ENCODE data around the gene GEMIN4.

DNA sequence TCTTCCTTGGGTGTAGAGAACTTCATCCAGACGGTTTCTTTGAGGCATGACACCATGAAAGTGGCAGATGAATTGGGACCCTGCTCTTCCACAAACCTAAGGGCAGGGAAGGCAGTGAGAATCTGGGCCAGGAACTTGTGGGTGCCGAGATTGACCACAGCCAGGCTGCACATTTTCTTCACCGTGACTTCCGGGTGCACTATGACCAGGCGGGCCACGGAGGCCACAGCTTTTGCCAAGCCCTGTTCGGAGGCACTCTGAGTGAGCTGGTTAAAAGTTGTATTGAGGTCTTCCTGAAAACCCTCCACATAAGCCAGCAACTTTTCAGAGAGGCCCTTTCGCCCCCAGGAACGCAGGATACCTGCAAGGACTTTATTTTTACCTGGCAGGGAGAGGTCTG is 5.9 kb downstream of the GEMIN4 start:
- TF ChIP-seq, protein P1, sequence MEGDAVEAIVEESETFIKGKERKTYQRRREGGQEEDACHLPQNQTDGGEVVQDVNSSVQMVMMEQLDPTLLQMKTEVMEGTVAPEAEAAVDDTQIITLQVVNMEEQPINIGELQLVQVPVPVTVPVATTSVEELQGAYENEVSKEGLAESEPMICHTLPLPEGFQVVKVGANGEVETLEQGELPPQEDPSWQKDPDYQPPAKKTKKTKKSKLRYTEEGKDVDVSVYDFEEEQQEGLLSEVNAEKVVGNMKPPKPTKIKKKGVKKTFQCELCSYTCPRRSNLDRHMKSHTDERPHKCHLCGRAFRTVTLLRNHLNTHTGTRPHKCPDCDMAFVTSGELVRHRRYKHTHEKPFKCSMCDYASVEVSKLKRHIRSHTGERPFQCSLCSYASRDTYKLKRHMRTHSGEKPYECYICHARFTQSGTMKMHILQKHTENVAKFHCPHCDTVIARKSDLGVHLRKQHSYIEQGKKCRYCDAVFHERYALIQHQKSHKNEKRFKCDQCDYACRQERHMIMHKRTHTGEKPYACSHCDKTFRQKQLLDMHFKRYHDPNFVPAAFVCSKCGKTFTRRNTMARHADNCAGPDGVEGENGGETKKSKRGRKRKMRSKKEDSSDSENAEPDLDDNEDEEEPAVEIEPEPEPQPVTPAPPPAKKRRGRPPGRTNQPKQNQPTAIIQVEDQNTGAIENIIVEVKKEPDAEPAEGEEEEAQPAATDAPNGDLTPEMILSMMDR (IDR thresholded peaks at IDR 0.05; ENCODE audit: control extremely low read depth in 1 of 3, insufficient read depth in 1 of 3, low read depth in 1 of 3, low read length in 3 of 3), result no peak
- TF ChIP-seq TBP (IDR thresholded peaks at IDR 0.05; ENCODE audit: low read depth, low read length), result no peak
- TF ChIP-seq EGR1 (IDR thresholded peaks at IDR 0.05; ENCODE audit: borderline replicate concordance, low read depth, low read length), result no peak
- no peak for TF ChIP-seq TAF1 (IDR thresholded peaks at IDR 0.05; ENCODE audit: low read depth, low read length)
- TF ChIP-seq CBX5 (IDR thresholded peaks at IDR 0.05; ENCODE audit: low read depth, low read length), result no peak
- no peak for TF ChIP-seq YY1 (IDR thresholded peaks at IDR 0.05; ENCODE audit: low read depth, low read length)
